GM21723 (cell line): ENCODE results near the gene RSPH6A.
"Not testable (repeated sequence)": the region's sequence is repeated elsewhere in the genome, so short reads cannot be mapped to it uniquely, and the experiment has no call there.

Source experiments
- ATAC-seq: cut with Tn5 transposase; IDR thresholded peaks from one replicate; pipeline ENCODE4 v1.9.1; 2021; ENCODE audit warnings: mild to moderate bottlenecking, moderate library complexity; ENCODE audit not compliant: unreplicated experiment

Gene RSPH6A

DNA sequence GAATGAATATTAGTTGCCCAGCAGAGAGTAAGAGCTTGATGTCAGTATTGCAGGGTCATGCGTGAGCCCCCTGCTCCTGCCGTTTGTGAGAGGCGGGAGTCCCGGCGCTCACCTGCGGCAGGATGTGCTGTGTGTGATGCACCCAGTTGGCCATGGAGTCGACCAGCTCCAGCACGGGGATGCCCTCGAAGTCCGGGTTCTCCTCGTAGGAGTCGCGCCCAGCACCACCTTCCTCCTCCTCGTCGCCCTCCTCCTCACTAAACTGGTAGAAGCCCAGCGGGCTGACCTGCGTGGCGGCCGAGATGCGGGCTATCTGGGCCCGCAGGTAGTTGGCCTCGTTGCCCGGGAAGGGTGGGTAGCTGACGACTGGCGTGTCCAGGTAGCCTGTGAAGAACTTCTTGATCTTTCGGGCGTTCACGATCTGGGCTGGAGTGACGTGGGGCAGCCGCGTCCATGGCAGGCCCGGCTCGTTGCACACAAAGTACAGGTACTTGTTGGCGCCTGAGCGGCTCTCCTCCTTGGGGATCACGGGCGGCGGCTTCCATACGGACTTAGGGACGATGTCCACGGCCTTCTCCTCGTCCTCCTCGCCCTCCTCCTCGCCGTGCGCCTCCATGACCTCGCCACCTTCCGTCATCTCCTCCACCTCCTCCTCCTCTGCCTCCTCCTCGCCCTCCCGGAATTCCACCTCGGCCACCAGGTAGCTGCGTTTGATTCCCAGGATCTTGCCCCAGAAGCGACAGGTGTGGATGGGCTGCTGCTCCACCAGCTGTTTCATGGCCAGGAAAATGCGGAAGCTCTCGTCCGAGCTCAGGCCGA is 10.8 kb downstream of the RSPH6A start:
- no peak for ATAC-seq

DNA sequence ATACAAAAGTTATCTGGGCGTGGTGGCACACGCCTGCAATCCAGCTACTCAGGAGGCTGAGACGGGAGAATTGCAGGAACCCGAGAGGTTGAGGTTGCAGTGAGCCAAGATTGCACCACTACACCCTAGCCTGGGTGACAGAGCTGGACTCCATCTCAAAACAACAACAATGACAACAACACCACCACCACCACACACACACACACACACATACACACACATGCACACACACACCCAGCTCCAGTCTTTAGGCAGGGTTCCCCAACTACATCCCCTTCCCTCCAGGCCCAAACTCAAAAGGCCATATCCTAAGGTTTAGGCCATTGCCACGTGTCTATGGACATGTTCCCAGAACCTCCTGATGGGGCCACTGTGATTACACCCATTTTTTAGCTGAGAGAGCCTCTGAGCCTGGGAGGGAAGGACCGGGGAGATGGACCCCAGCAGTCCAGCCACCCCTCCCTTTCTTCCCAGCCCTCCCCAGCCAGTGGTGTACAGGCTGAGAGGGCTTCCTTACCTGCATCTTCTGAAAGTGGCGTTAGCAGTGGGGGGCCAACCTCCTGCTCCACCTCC is 13.4 kb downstream of the RSPH6A start:
- no peak for ATAC-seq

DNA sequence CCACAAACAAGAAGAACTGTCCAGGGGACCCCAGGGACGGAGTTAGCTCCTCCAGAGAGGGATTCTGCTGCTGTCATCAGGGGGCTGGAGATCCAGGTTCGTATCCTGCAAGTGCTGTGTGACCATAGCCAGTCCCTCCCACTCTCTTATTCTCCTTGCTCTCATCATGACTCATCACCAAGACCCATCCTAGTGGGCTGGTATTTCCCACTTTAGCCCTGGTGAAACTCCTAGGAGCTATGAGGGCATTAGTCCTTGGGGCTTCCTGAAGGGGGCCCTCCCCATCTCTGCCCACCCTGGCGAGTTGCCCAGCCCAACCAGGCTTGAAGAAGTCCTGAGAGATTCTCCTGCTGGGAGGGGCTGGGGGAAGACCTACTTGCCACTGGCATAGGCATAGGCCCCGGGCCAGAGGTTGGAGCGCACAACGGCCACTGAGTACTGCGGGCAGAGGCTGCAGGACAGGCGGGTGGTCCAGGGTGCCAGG is 15.0 kb downstream of the RSPH6A start:
- no peak for ATAC-seq

DNA sequence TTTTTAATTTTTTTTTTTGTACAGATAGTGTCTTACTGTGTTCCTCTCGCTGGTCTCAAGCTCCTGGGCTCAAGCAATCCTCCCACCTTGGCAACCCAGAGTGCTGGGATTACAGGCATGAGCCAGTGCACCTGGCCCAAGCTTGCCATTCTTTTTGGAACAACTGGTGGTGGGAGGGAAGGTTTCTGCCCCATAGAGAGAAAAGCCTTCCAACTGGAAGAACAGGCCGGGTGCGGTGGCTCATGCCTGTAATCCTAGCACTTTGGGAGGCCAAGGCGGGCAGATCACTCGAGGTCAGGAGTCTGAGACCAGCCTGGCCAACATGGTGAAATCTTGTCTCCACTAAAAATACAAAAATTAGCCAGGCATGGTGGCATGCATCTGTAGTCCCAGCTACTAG is 15.6 kb downstream of the RSPH6A start:
- not testable (repeated sequence) for ATAC-seq

DNA sequence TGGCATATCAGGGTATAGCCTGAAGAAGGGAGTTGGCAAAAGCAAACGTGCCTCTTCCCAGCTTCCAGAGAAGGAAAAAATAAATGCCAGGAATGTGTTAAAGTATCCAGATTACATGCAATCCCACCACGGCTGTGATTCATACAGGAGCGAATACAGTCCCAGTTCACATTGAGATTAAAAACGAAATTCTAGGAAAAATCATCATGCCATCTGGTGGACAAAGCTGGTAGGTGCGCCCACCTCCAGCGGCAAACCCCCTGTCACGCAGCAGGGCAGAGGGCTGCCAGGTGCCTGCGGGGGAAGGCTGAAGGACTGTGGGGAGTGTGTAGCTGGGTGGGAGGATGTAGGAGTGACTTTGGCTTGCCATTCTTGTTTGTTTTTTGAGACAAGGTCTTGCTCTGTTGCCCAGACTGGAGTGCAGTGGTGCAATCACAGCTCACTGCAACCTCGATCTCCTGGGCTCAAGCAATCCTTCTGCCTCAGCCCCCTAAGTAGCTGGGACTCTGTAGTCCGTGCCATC is 16.1 kb downstream of the RSPH6A start:
- no peak for ATAC-seq

DNA sequence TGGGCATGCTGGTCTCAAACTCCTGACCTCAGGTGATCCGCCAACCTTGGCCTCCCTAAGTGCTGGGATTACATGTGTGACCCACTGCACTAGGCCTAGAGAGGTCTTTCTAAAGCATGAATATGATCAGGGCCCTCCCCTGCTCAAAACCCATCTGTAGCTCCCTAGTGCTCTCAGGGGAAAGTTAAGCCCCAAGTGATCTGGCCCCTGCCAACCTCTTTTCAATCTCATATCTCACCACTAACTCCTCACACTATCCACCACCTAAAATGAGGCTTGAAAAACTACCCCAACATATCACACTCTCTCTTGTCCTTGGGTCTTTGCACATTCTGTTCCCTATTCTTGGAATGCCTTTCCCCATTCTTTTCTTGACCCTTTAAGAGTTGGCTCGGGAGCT is 20.5 kb downstream of the RSPH6A start:
- ATAC-seq = no peak

DNA sequence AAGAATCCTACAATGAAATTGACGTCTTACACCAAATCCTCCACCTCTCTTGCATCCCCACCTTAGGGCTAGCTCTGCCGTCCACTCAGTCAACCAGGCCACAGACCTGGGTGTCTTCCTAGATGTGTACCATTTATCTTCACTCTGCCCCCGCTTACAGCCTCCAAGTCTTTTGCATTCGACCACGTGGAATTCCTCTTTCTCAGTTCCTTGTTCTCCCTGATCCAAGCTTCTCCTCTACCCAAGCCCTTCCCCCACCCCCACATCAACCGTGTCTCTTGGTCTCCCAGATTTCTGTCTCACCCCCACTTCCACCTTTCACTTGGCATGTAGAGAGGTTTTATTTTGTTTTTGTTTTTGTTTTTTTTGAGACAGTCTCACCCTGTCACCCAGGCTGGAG is 21.2 kb downstream of the RSPH6A start:
- ATAC-seq = no peak

DNA sequence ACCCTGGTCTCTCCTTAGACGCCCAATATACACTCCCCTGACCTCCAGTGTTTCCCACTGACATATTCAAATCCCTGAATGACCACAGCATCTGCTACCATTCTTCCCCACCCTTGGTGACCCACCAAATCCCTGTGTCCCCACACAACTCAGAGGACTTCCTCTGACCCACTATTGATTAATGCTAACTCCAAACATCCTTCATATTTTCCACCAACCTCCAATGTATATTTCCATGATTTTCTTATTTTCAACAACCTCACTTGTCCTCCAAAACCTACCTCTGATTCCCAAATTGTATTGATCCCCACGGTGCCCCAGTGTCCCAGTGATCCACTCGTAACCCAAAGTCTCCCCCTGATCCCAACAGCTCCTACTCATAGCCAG is 21.9 kb downstream of the RSPH6A start:
- no peak for ATAC-seq

DNA sequence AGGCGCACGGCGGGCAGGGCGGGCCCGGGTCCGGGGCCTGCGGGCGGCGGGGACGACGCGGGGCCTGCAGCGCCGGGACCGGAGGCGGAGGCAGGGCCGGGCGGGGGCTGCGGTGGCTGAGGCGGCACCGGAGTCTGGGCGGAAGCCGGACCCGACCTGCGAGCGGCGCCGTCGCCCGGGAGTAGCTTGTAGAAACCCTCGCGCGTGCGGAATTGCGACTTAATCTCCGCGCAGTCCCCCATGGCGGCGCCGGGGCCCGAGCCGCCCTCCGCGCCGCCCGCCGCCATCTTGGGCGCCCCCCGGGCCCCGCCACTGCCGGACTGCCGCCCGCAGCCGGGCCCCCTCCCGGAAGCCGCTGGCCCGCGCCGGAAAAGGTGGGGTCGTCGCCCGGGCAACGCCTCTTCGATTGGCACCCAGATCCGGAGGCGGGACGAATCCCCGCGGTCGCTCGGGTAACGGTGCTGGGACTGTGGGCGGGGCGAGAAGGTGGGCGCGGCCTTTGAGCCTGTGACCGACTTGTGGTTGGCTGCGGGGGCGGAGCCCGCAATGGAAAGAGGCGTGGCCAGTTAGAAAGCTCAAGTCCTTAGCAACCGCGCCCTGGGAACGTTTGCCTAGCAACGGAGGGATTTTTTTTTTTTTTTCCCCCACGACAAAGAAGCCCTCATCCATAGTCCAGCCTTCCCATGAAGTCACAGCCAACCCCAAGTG is 22.5 kb downstream of the RSPH6A start, which contains the start of gene DMWD:
DMWD (minus strand) TSS at position 376 of the 708 bp plus-strand sequence; CDS start at position 287, 89 bp downstream.
- peak; percentile 85 for ATAC-seq

DNA sequence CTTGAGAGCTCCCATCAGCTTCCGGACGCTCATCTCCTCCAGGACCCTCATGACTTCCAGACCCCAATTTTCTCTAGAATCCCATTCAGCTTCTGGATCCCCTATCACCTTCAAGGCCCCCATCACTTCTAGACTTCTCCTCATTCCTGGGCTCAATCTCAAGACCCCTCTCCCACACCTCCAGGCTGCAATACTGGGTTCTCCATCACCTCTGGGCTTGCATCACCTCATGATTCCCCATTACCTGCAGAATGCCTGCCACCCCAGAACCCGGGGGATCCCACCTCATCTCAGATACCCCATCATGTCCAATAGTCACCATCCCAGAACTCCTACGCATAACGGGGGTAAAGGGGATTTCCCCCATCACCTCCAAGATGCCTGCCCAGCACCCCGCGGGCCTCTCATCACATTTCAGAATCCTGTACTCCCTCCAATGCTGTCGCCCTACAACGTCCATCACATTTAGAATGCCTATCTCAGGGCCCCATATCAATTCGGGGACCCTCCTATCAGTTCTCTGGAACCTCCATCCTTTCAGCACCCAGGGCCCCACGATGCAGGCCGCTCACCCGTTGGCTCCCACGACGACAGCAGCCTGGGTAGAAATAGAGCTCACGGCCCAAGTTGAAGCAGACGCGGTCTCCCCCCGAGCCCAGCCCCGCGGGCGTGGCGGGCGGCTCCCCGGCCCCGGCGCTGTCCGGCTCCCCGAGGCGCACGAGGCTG is 23.2 kb downstream of the RSPH6A start:
- peak; percentile 30 for ATAC-seq

DNA sequence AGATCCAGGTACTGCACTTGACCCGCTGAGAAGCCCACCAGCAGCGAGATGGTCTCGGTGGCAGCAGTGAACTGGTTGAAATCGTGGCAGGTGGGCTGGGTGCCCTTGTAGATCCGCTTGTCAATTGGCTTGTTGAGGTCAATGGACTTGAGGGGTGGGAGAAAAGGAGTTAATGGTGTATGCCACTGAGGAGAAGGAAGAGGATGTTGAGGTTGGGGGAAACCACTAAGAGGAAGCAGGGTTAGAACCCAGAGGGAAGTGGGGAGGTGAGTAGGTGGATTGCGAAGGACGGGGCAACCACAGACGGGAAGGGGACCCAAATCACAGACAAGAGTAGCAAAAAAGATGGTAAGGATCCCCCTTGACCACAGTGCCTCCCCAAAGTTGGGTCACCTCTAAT is 24.2 kb downstream of the RSPH6A start:
- ATAC-seq = no peak

DNA sequence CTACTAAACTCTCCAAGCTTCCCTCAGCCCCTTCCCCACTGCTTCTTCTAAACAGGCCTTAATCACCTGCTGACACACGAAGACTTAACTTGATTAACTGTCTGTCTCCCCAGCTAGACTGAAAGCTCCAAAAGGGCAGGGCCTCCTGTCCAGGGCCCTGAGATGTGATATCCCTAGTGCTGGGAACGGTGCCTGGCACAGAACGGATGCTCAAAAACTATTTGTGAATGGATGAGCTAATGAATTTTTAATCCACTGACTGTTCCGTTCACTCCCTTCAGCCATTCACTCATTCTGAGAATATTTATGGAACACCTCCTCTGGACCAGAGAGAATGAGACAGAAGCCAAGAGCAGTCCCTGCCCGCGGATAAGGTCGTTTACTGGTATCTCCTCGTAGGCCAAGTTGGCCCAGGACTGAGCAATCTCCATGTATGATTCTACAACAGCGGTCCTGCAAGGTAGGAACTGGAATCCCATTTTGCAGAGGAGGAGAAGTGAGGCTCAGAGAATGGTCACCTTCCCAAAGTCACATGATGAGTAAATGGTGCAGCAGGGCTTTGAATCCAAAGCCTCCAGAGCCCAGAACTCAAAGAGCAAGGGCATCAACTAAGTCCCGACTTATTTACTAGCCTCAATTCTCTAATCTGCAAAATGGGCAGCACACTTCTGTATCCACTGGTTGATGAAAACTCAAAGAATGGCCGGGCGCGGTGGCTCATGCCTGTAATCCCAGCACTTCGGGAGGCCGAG is 25.9 kb downstream of the RSPH6A start:
- no peak for ATAC-seq

DNA sequence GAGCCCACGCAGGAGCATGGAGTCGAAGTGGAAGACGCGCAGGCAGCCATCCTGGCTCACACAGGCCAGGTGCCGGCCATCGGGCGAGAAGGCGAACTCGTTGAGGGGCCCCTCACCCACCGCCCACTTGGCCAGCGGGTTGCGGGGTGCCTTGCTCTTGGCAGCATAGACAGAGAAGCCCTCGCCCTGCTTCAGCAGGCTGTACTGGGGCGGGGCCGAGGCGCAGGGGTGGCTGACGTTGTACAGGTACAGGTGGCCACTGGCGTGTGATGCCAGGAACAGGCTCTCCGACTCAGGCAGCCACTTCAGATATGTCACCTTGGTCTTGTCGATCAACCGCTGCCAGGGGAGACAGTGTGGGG is 28.6 kb downstream of the RSPH6A start:
- no peak for ATAC-seq

DNA sequence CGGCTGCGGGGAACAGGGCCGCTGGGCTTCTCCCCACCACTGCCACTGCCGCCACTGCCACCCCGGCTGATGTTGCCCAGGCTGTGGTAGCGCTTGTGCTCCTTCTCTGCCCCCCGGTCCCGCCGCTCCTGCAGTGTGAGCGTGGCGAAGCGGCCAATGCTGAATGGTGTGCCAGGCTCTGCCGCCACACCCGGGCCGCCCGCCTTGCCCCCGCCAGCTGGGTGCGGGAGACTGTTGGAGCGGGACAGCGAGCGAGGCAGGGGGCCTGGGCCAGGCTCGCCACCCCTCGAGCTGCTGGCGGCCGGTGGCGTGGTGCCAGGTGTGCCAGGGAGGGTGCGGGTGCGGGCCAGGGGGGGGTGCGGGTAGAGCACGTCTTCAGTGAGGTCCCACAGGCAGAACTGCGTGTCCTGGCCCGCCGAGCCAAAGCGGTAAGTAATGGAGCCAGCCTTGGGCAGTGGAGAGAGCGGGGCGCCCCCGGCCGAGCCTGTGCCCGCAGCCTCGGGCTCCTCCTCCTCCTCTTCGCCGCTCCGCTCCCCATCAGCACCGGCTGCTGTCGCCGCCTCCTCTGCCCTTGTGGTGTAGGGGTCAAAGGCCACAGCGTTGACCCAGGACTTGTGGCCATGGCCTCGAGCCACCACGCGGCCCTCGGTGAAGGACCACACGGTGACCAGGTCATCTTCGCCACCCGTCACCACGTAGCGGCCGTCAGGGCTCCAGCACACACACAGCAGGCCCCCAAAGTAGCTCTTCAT is 29.2 kb downstream of the RSPH6A start:
- ATAC-seq = no peak

DNA sequence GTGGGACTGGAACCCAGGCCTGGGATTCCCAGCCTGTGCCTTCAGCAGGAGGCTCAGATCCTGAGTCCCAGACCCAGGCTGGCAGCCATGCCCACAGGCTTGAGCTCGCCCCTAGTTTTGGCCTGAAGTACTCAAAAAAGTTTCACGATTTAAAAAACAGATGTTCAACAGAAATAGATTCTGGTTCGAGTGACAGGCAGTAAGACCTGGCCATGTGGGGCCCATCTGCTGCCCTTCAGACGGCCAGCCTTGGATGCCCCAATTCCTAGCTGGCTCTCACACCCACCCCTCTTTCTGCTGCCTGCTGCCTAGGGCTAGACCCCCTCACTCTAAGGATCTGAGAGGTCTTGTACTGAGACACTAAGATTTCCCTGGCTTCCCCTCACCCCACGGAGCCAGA is 30.0 kb downstream of the RSPH6A start:
- ATAC-seq = no peak

DNA sequence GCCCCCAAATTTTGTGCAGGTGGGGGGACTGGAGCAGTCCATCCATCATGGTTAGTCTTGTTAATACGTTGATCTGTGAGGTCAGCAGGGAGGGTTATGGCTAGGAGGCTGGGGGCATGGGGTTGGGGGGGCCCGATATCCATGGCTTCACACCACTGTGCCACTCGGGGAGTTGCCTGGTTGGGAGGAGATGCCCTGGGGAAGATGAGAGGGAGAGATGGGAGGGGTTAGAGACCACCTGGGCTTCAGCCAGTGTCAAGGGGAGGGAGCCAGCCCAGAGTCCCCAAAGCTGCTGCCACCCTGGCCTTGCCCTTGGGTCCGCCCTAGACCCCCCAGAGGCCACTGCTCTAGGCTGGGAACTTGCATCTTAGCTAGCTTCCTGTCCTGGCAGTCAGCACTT is 31.0 kb downstream of the RSPH6A start:
- no peak for ATAC-seq

DNA sequence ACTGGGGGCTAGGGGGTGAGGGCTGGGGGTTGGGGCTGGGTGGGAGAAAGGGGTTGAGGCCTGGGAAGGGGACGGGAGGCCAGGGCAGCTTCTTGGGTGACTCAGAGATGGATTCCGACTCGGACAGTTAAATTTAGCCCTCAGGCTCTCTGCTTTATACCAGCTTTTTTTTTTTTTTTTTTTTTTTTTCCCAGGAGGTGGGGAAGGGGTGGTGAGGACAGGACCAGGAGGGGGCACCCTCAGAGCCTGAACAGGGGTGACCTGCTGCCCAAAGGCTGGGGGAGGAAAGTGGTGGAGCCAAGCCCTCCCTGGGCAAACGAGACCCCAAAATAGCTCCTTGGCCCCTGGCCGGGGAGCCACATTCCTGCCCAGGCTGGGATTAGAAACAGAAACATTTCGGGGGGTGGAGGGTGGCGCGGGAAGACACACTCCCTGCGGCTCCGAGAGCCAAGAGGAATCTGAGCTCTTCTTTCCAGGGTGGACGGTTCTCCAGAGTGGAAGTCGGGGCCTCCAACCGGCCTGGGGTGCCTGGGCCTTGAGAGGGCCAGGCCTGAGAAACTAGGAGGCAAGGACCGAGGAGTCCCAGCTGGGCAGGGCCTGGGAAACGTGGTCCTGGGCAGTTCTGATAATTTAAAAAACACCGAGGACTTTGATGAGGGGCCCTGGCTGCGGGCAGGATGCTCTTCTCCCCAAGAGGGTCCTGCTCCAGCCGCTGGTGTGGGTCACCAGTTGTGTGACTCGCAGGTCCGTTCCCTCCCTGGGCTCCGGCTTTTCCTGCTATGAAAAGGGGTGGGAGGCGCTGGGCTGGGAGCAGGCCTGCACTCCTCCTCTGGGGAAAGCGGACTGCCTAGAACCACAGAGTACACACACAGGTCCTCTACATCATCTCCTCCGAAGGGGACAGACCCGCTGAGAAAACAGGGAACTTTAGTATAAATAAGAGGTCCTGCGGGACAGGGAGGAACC is 32.0 kb downstream of the RSPH6A start:
- no peak for ATAC-seq

DNA sequence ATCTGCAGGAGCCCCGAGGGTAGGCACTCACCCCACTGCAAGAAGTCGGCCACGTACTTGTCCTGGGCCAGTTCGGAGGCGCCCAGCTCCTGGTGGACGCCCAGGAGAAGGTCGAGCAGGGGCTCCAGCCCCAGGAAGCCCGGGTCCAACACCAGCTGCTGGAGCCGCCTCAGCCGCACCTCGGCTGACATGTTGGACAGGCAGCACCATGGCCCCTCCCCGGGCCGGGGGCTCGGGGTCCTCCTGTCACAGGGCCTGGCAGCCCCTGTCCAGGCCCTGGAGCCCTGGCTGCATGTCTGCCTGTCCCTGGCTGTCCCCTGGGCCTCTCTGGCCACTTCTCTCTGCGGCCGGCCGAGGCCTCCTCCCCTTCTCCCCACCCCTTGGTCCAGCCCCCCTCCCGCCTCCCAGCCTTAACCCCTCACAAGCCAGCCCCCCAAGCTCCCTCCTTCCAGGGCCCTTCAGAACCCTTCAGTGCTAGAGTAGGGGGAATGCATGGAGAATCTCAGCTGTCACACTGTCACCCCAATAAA is 32.9 kb downstream of the RSPH6A start, which contains the start of gene DMPK:
DMPK (minus strand) TSS at position 329 of the 530 bp plus-strand sequence; CDS start at position 191, 138 bp downstream.
- ATAC-seq = no peak
